Thyroid gland (tissue), 4 donors: ENCODE measurements around the gene SOX4. TPM values are rescaled to one million over a fixed set of nuclear protein-coding genes. Genes with fewer than 3 reads are reported as not detected.

Experiments used
- DNase-seq, 2 donors: peaks; one replicate each; pipeline ENCODE4 v3.0.0-alpha.2; 2019
- H3K27ac ChIP-seq, 3 donors: fragments of 200-600 bp; sonication (generic); 1 replicate in 2 of 3; 2 replicates in 1 of 3; pipeline ENCODE4 v1.5.1; 2016 to 2019; ENCODE audit warnings: mild to moderate bottlenecking in 1 of 3, moderate library complexity in 1 of 3
- H3K27me3 ChIP-seq: fragments of 200-600 bp; sonication (generic); one replicate; pipeline ENCODE4 v1.5.1; 2019
- H3K36me3 ChIP-seq, 2 donors: fragments of 200-600 bp; sonication (generic); one replicate each; pipeline ENCODE4 v1.5.1; 2016 to 2019
- H3K4me1 ChIP-seq, 2 donors: fragments of 200-600 bp; sonication (generic); one replicate each; pipeline ENCODE4 v1.5.1; 2017 to 2019
- H3K4me3 ChIP-seq, 3 donors: fragments of 200-600 bp; sonication (generic); replicated peaks in 1 of 3; 1 replicate in 2 of 3; 2 replicates in 1 of 3; pipeline ENCODE4 v1.5.1; 2016; ENCODE audit warnings: mild to moderate bottlenecking in 1 of 3
- H3K9me3 ChIP-seq: fragments of 200-600 bp; sonication (generic); one replicate; pipeline ENCODE4 v1.5.1; 2017
- CTCF ChIP-seq, 6 experiments: fragments of 200-600 bp in 3 of 6; fragments of 450-650 bp in 3 of 6; sonication (generic) in 3 of 6; IDR thresholded peaks; one replicate each; pipeline ENCODE4 v1.5.1; 2016 to 2019; ENCODE audit warnings: antibody characterized with exemption in 6 of 6, mild to moderate bottlenecking in 2 of 6, inconsistent platforms in 1 of 6, moderate library complexity in 1 of 6
- POLR2A ChIP-seq, 2 donors: fragments of 450-650 bp; IDR thresholded peaks; one replicate each; pipeline ENCODE4 v1.6.1; 2017; ENCODE audit warnings: antibody characterized with exemption in 2 of 2, mild to moderate bottlenecking in 2 of 2, moderate library complexity in 1 of 2
- WGBS, 2 donors: methylation state at CpG; one replicate each; pipeline ENCODE4 v1.1.5; 2017; 5-methylcytosine and 5-hydroxymethylcytosine counted together
- intact Hi-C: fragments of 100-400 bp; cut with DNase I; formaldehyde crosslinking; loops from one replicate; pipeline ENCODE4 v1.15.1; 2023
- total RNA-seq, 4 donors: library from RNA; depleted of rRNA; stranded (reverse); fragments of >200 nt; gene quantifications; one replicate each; pipeline ENCODE4 v1.2.3, GENCODE V29; 2016

SOX4 gene
- total RNA-seq, 4 donors from 2014 or later: 10.8 to 20.7 (median 14.7) TPM

- H3K9me3 ChIP-seq: no peaks in the 10 kb centered on the region
- peaks cover 2 to 3% of the 10 kb centered on the region in 2 donors for H3K4me1 ChIP-seq
- no peak overlapping the region for H3K27ac ChIP-seq
- H3K36me3 ChIP-seq: no peaks in the 10 kb centered on the region
- no peak for DNase-seq
- TF ChIP-seq POLR2A (IDR thresholded peaks at IDR 0.05) (no peak), CTCF (IDR thresholded peaks at IDR 0.05) (no peak)
- WGBS, 2 donors: 61 to 69% methylated on average over 3 of the region's 3 CpGs
- intact Hi-C loops: no loop called here
- H3K27me3 ChIP-seq: no peaks in the 10 kb centered on the region
- H3K4me3 ChIP-seq: no peak overlapping the region
These were observed 10.5 kb downstream of the SOX4 start for GRCh38 chr6:21604081-21604480.

- TF ChIP-seq CTCF (IDR thresholded peaks at IDR 0.05): no peak
- TF ChIP-seq POLR2A (IDR thresholded peaks at IDR 0.05): no peak
- WGBS, 2 donors: 90 to 97% methylated on average over 4 of the region's 4 CpGs
- H3K27me3 ChIP-seq: no peaks in the 10 kb centered on the region
- DNase-seq: no peak
- intact Hi-C loops: no loop called here
- no peak overlapping the region for H3K27ac ChIP-seq
- no peaks in the 10 kb centered on the region for H3K36me3 ChIP-seq
- H3K4me1 ChIP-seq: no peaks in the 10 kb centered on the region
- H3K4me3 ChIP-seq: no peak overlapping the region
- H3K9me3 ChIP-seq: no peaks in the 10 kb centered on the region
These were observed 11.6 kb downstream of the SOX4 start for GRCh38 chr6:21605166-21605565.

GRCh38 chr6:21608601-21609000, 15.1 kb downstream of the SOX4 start:
- intact Hi-C loops: no loop called here
- no peak for TF ChIP-seq CTCF (IDR thresholded peaks at IDR 0.05)
- Histone ChIP-seq H3K27me3 (no peaks in the 10 kb centered on the region), H3K4me3 (no peak overlapping the region), H3K4me1 (no peaks in the 10 kb centered on the region), H3K36me3 (no peaks in the 10 kb centered on the region), H3K27ac (no peak overlapping the region), H3K9me3 (no peaks in the 10 kb centered on the region)
- no peak for DNase-seq
- WGBS, 2 donors: 88 to 91% methylated on average over 10 of the region's 10 CpGs

GRCh38 chr6:21609881-21610329, 16.4 kb downstream of the SOX4 start:
- no peaks in the 10 kb centered on the region for H3K4me1 ChIP-seq
- no peaks in the 10 kb centered on the region for H3K27me3 ChIP-seq
- WGBS, 2 donors: 92 to 100% methylated on average over 6 to 10 of the region's 28 CpGs
- H3K9me3 ChIP-seq: no peaks in the 10 kb centered on the region
- no peak for TF ChIP-seq POLR2A (IDR thresholded peaks at IDR 0.05)
- TF ChIP-seq CTCF (IDR thresholded peaks at IDR 0.05): no peak
- intact Hi-C loops: no loop called here
- no peak overlapping the region for H3K4me3 ChIP-seq
- no peak overlapping the region for H3K27ac ChIP-seq
- DNase-seq: no peak
- H3K36me3 ChIP-seq: no peaks in the 10 kb centered on the region

GRCh38 chr6:21610341-21610740, 16.8 kb downstream of the SOX4 start:
- Histone ChIP-seq H3K9me3 (no peaks in the 10 kb centered on the region), H3K27me3 (no peaks in the 10 kb centered on the region), H3K27ac (no peak overlapping the region), H3K36me3 (no peaks in the 10 kb centered on the region), H3K4me3 (no peak overlapping the region), H3K4me1 (no peaks in the 10 kb centered on the region)
- WGBS, 2 donors: 100% methylated on average over 1 to 2 of the region's 5 CpGs
- TF ChIP-seq POLR2A (IDR thresholded peaks at IDR 0.05) (no peak), CTCF (IDR thresholded peaks at IDR 0.05) (no peak)
- DNase-seq: no peak
- intact Hi-C loops: no loop called here
